T-cell (primary cell): ENCODE data around the gene U2AF1. TPM values are rescaled to one million over a fixed set of nuclear protein-coding genes. Genes with fewer than 3 reads are reported as not detected.
"Not testable (repeated sequence)": the region's sequence is repeated elsewhere in the genome, so short reads cannot be mapped to it uniquely, and the experiment has no call there.

ENCODE experiments used
- ATAC-seq, 4 experiments: fragments of 200-7000 bp in 3 of 4; fragments of 150-1000 bp in 1 of 4; cut with Tn5 transposase; replicated peaks in 1 of 4; 1 replicate in 3 of 4; 2 replicates in 1 of 4; pipeline ENCODE4 v1.10.0; 2021; ENCODE audit warnings: moderate library complexity in 3 of 4, mild to moderate bottlenecking in 2 of 4, moderate number of reproducible peaks in 1 of 4
- CTCF ChIA-PET, 2 donors: fragments of 300-600 bp; sonication (Branson Sonifier 250); formaldehyde crosslinking; loops; one replicate each; lab custom pipeline; 2022; ENCODE audit warnings: antibody characterized with exemption in 2 of 2; lab: Charles Lee
- POLR2A ChIA-PET, 2 donors: fragments of 300-600 bp; sonication (Branson Sonifier 250); formaldehyde crosslinking; loops; one replicate each; lab custom pipeline; 2022; ENCODE audit warnings: antibody characterized with exemption in 2 of 2; lab: Charles Lee
- DNase-seq, 35 experiments: peaks; one replicate each; pipeline versions ENCODE4 v3.0.0 to v3.0.0-alpha.2; 2013 to 2023
- H3K27ac ChIP-seq: one replicate; pipeline ENCODE4 v1.5.1; 2013; ENCODE audit warnings: low read length
- H3K27me3 ChIP-seq, 2 experiments: replicated peaks in 1 of 2; 1 replicate in 1 of 2; 2 replicates in 1 of 2; pipeline versions ENCODE4 v1.6.1 to v1.7.0; 2013; ENCODE audit warnings: low read length in 1 of 2, mixed read lengths in 1 of 2; ENCODE audit not compliant: control insufficient read depth in 2 of 2, insufficient read depth in 2 of 2; ENCODE audit errors: extremely low read depth in 1 of 2
- H3K36me3 ChIP-seq, 2 donors: 1 replicate in 1 of 2; 2 replicates in 1 of 2; pipeline versions ENCODE4 v1.6.1 to v1.7.0; 2013; ENCODE audit warnings: low read length in 1 of 2; ENCODE audit not compliant: control insufficient read depth in 2 of 2, insufficient read depth in 1 of 2; ENCODE audit errors: extremely low read depth in 1 of 2
- H3K4me1 ChIP-seq, 2 experiments: 1 replicate in 1 of 2; 2 replicates in 1 of 2; pipeline versions ENCODE4 v1.6.1 to v1.7.0; 2013; ENCODE audit warnings: low read length in 2 of 2, mixed read lengths in 1 of 2; ENCODE audit not compliant: insufficient read depth in 2 of 2, control insufficient read depth in 1 of 2; ENCODE audit errors: extremely low read depth in 1 of 2
- H3K4me3 ChIP-seq, 2 donors: 1 replicate in 1 of 2; 2 replicates in 1 of 2; pipeline versions ENCODE4 v1.5.1 to v1.7.0; 2013; ENCODE audit warnings: mild to moderate bottlenecking in 2 of 2, low read length in 1 of 2, moderate library complexity in 1 of 2; ENCODE audit not compliant: control insufficient read depth in 1 of 2; ENCODE audit errors: extremely low read depth in 1 of 2
- H3K9me3 ChIP-seq: 2 replicates; pipeline ENCODE4 v1.7.0; 2013
- H3K27ac Mint-ChIP-seq, 2 donors: one replicate each; pipeline ENCODE4 v1.8.0; 2020 to 2021; ENCODE audit warnings: mild to moderate bottlenecking in 2 of 2, mixed read lengths in 2 of 2
- H3K27me3 Mint-ChIP-seq, 2 donors: one replicate each; pipeline ENCODE4 v1.8.0; 2021 to 2022; ENCODE audit warnings: mixed read lengths in 2 of 2
- H3K36me3 Mint-ChIP-seq: one replicate; pipeline ENCODE4 v1.8.0; 2021; ENCODE audit warnings: mixed read lengths
- H3K4me1 Mint-ChIP-seq, 3 donors: one replicate each; pipeline ENCODE4 v1.8.0; 2020 to 2022; ENCODE audit warnings: mixed read lengths in 3 of 3, mild to moderate bottlenecking in 1 of 3
- H3K4me3 Mint-ChIP-seq, 3 donors: one replicate each; pipeline ENCODE4 v1.8.0; 2020 to 2022; ENCODE audit warnings: mild to moderate bottlenecking in 3 of 3, mixed read lengths in 3 of 3, moderate library complexity in 3 of 3
- H3K9me3 Mint-ChIP-seq, 3 donors: one replicate each; pipeline ENCODE4 v1.8.0; 2020 to 2022; ENCODE audit warnings: mixed read lengths in 3 of 3
- WGBS: methylation state at CpG from one replicate; pipeline ENCODE4 v1.1.5; 2013; ENCODE audit warnings: missing lambda C conversion rate; ENCODE audit not compliant: insufficient coverage; 5-methylcytosine and 5-hydroxymethylcytosine counted together
- total RNA-seq, 35 experiments: library from RNA in 6 of 35; stranded (reverse) in 6 of 35; fragments of 120-200 nt in 1 of 35; gene quantifications; one replicate each; pipeline versions ENCODE4 v1.2.1 to v1.2.4 and lab custom pipeline; 2013 to 2026

U2AF1 gene
- total RNA-seq, 5 donors from 2014 or later (not counting 1 experiment from before 2014, with no cell fraction given), result 15.5 to 239 (median 73.0) TPM

DNA sequence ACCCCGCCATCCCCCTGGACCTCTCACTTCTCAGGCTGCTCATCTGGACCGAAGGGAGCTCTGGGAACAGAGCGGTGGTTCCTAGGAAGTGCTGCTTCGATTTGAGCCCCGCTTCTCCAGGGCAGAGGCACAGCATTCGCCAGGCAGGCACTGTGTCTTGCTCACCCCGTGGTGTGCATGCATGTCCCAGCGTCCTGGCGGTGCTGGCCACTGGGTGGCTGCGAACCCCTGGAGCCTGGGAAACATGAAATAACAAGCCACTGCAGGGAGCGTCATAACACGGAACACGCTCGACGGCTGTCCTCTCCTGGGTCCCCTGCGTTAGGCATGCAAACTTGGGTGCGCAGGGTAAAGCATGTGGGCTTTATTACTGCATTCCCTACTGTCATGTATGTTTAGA, 17.9 kb downstream of the U2AF1 start:
- H3K4me1 ChIP-seq, H3K4me1 Mint-ChIP-seq, POLR2A ChIA-PET, H3K27me3 Mint-ChIP-seq, H3K27ac ChIP-seq, H3K36me3 ChIP-seq, H3K36me3 Mint-ChIP-seq, H3K9me3 ChIP-seq, H3K9me3 Mint-ChIP-seq, CTCF ChIA-PET, H3K27me3 ChIP-seq, ATAC-seq, DNase-seq, H3K4me3 Mint-ChIP-seq, H3K27ac Mint-ChIP-seq, H3K4me3 ChIP-seq: not testable (repeated sequence)
- no CpG with 5 or more reads among the region's 17 CpGs for WGBS

DNA sequence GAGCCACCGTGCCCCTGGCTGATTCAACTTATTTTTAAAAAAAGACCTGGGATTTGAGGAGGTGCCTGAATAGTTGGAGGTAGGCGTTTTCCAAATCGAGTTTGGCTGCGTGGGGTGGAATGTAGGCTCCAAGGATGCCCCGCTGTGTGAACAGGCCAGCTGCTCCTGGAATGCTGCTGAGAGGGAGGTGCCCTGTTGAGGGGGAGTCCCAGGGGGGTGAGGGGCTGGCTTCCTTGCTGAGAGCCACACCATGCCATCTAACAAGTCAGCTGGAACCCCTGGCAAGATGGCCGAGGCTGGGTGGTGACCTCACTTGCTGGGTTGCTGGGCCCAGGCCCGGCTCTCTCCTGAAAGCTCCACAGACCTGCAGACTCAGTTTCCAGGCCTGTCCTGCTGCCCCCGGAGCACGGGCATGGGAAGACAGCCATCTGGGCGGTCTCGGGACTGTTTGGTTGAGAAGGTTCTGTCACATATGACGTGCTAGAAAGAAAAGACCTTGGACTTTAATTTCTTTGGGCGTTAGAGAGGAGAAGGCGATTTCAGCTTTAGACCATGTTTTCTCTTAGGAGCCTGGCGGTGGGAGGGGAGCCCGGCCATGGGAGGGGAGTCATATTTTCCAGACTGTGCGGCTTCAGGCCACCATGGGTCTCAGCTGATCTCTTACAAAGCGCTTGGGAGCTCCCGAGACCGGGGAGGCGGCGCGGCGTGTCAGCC, 24.6 kb downstream of the U2AF1 start:
- H3K36me3 Mint-ChIP-seq, H3K4me1 ChIP-seq, H3K27ac ChIP-seq, H3K9me3 Mint-ChIP-seq, CTCF ChIA-PET, H3K4me3 ChIP-seq, H3K27me3 Mint-ChIP-seq, H3K27me3 ChIP-seq, H3K9me3 ChIP-seq, ATAC-seq, POLR2A ChIA-PET, DNase-seq, H3K4me3 Mint-ChIP-seq, H3K27ac Mint-ChIP-seq, H3K36me3 ChIP-seq, H3K4me1 Mint-ChIP-seq: not testable (repeated sequence)
- no CpG with 5 or more reads among the region's 24 CpGs for WGBS

DNA sequence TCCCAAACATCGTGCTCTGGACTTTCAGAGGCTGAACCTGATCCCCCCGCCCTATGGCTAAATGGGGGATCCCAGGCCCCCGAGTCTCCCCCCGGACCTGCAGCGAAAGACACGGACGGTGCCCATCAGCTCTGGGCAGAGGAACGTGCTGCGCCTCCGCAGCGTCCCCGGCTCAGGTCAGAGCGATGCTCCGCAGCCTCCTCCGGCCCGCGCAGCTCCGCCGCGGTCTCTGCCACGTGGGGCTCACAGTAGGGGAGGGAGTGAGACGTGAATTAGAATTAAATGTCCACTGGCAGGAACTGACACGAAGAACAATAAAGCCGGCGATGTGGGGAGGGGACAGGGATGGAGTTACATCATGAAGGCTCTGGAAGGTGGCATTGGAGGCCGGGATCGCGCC, 30.7 kb downstream of the U2AF1 start:
- H3K4me3 ChIP-seq, POLR2A ChIA-PET, H3K27me3 ChIP-seq, H3K4me1 Mint-ChIP-seq, CTCF ChIA-PET, ATAC-seq, H3K27ac ChIP-seq, H3K4me3 Mint-ChIP-seq, DNase-seq, H3K27ac Mint-ChIP-seq, H3K4me1 ChIP-seq, H3K9me3 Mint-ChIP-seq, H3K9me3 ChIP-seq, H3K36me3 ChIP-seq, H3K36me3 Mint-ChIP-seq, H3K27me3 Mint-ChIP-seq: not testable (repeated sequence)
- WGBS, result no CpG with 5 or more reads among the region's 28 CpGs

DNA sequence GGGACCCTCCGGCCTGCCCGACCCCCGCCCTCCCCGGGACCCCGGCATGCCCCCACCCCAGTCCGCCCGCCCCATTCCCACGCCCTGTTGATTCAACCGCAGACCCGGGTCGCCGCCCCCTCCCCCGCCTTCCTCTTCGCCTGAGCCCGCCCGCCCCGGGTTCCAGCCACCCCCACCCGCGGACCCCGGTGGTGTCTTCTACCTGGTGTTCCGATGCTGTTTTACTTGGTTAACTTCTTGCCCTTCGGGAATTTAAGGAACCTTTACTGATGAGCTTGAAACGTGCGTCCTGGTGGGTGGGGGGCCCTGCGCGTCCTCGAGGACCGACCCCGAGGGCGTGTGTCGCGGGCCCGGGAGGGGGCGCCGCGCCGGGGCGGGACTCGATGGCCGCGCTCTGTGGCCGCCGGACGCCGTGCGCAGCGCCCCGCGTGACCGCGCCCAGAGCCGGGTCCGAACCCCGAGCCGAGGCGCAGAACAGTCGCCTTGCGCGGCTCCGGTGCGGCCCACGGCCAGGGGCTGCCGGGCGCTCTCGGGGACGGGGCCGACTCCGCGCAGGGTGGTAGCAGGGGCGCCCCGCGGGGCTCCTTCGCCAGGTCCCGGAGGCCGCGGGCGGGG, 31.2 kb downstream of the U2AF1 start:
- H3K27me3 Mint-ChIP-seq, H3K36me3 Mint-ChIP-seq, H3K27me3 ChIP-seq, H3K9me3 Mint-ChIP-seq, H3K27ac Mint-ChIP-seq, H3K4me3 ChIP-seq, POLR2A ChIA-PET, H3K4me1 Mint-ChIP-seq, H3K4me3 Mint-ChIP-seq, H3K4me1 ChIP-seq, H3K27ac ChIP-seq, H3K36me3 ChIP-seq, CTCF ChIA-PET, DNase-seq, H3K9me3 ChIP-seq: not testable (repeated sequence)
- peak in 1 of 4 experiments; percentile 9 for ATAC-seq
- WGBS, result no CpG with 5 or more reads among the region's 77 CpGs

DNA sequence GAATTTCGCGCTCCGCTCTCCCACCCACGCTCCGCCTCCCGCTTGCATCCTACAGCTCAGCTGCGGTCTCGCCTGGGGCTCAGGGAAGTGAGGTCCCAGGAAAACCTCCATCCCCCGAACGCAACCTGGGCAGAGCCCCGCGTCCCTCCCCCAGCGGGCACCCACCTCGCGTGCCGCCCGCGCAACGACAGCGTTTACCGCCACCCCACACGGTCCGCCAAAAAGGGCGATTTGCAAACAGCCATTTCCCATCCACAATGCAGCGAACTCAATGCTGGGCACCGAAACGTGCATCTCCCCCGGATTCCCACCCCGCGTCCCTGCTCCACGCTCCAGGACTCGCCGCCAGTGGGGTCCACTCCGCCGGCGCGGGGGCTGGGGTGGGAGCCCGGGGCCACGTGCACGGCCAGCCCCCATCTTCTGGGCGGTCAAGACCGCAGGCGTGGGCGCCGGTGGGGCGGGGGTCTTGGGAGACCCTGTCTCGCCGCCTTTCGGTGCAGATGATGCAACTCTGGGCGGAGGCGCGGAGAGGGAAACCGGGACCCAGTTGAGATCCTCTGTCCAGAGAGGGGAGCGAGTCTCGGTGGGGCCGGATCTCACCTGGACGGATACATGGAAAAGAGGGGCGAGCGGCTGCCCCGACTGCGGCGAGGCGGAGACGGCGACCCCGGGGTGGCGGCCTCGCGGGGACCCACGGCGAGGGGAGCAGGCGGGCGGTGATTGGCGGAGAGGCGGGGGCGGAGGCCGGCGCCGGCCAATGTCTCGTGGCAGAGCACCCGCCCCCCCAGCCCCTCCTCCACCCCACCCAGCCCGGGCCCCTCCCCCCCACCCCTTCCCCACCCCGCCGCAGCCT, 32.0 kb downstream of the U2AF1 start, which contains the start of gene CBS:
CBS (minus strand) TSS at position 666 of the 853 bp plus-strand sequence. CDS start 3,642 bp downstream, outside the sequence.
- H3K27me3 ChIP-seq, DNase-seq, H3K4me3 ChIP-seq, CTCF ChIA-PET, H3K36me3 Mint-ChIP-seq, H3K27ac ChIP-seq, H3K27ac Mint-ChIP-seq, H3K4me3 Mint-ChIP-seq, H3K9me3 Mint-ChIP-seq, H3K36me3 ChIP-seq, H3K27me3 Mint-ChIP-seq, H3K4me1 Mint-ChIP-seq, H3K9me3 ChIP-seq, POLR2A ChIA-PET, H3K4me1 ChIP-seq: not testable (repeated sequence)
- ATAC-seq, result peak in 1 of 4 experiments; percentile 47
- WGBS, result no CpG with 5 or more reads among the region's 84 CpGs

DNA sequence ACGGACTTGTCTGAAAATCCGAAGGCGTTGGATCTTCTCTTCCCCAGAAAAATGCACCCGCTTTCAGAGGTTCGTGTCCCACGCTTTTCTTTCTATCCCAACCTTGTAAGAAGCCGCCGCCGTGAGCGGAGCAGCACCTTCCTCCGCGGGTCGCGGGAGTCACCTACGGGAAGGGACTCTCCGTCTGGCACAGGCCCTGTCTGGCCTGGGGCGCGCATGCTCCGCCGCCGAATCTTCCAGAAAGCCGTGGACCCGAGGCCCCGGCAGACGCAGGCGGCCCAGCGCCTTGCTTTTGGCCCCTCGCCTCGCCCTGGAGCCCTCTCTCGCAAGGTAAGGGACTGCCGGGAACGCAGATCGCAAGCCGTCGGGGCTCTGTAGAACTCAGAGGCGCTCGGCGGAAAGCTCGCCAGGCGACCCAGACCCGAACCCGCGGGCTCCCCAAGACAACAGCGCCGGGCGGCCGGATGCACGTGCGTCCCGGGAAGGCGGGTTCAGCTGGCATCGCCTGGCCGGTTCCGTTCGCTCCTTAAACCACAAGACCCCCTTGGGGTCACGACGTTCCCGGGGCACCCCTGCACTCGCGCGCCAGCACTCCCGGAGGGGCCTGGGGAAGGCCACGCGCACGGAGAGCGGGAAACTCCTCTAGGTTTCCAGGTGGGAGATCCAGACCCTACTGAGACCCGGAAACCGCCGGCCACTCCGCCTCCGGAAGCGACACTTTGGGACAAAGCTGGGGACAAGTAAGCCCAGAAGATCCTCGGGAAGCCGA, 32.8 kb downstream of the U2AF1 start:
- POLR2A ChIA-PET, H3K4me1 Mint-ChIP-seq, H3K4me3 Mint-ChIP-seq, DNase-seq, H3K36me3 Mint-ChIP-seq, H3K4me3 ChIP-seq, H3K36me3 ChIP-seq, H3K9me3 ChIP-seq, CTCF ChIA-PET, H3K27me3 Mint-ChIP-seq, H3K27me3 ChIP-seq, H3K27ac ChIP-seq, H3K9me3 Mint-ChIP-seq, H3K4me1 ChIP-seq, H3K27ac Mint-ChIP-seq: not testable (repeated sequence)
- peak in 1 of 4 experiments; percentile 38 for ATAC-seq
- no CpG with 5 or more reads among the region's 74 CpGs for WGBS
